ENCODE data around the gene BAZ2B. TPM values are rescaled to one million over a fixed set of nuclear protein-coding genes. Genes with fewer than 3 reads are reported as not detected.

Gene BAZ2B
- total and polyA plus RNA-seq, 9 of the 15 experiments (the other 6 are each of a cell fraction or from before 2014, with no cell fraction given), result 7.5 to 38.6 (median 19.8) TPM

GRCh38 chr2:159286709-159287441 lies 329.5 kb downstream of the BAZ2B start (continued):
- no peak; the same call in 1 of the 2 replicates for TF ChIP-seq CBX1 (IDR thresholded peaks at IDR 0.05; ENCODE audit: low read depth)
- peak; percentile 86 for TF ChIP-seq ZNF668 (CRISPR knock-in tag; IDR thresholded peaks at IDR 0.05)
- TF ChIP-seq TAF1 (IDR thresholded peaks at IDR 0.05; ENCODE audit: control insufficient read depth, extremely low read depth, insufficient read depth, low read length, severe bottlenecking), result peak; percentile 85
- TF ChIP-seq KDM4B (IDR thresholded peaks at IDR 0.05; ENCODE audit: borderline replicate concordance in 2 of 2, low read depth in 1 of 2), result peak in 1 of 2 experiments; percentile 45; a peak in 1 of 4 replicates
- no peak for TF ChIP-seq ZBTB33 (CRISPR knock-in tag; IDR thresholded peaks at IDR 0.05)
- 0 out of 2 replicates have a peak, but pooled peaks have one; percentile 35 for TF ChIP-seq ERF (CRISPR knock-in tag; IDR thresholded peaks at IDR 0.05)
- no peak for TF ChIP-seq SAP30 (IDR thresholded peaks at IDR 0.05; ENCODE audit: borderline replicate concordance, insufficient read depth, low read depth, low read length, poor library complexity, severe bottlenecking)
- TF ChIP-seq U2AF2 (optimal IDR thresholded peaks at IDR 0.05; ENCODE audit: low read depth, low read length), result no peak
- TF ChIP-seq NFIX (CRISPR knock-in tag; IDR thresholded peaks at IDR 0.05; ENCODE audit: low read depth), result no peak
- TF ChIP-seq SIN3B (IDR thresholded peaks at IDR 0.05; ENCODE audit: low read depth), result peak; percentile 15; the same call in 1 of the 2 replicates
- peak; percentile 73 for TF ChIP-seq EP400 (IDR thresholded peaks at IDR 0.05)
- TF ChIP-seq LCOR (CRISPR knock-in tag; IDR thresholded peaks at IDR 0.05), result peak; percentile 79; the same call in 1 of the 2 replicates
- 0 out of 2 replicates have a peak, but pooled peaks have one; percentile 19 for TF ChIP-seq NCOA1 (IDR thresholded peaks at IDR 0.05; ENCODE audit: low read depth)
- no peak for TF ChIP-seq SMARCB1 (IDR thresholded peaks at IDR 0.05; ENCODE audit: insufficient read length, low read depth)
- TF ChIP-seq ZNF436 (CRISPR knock-in tag; IDR thresholded peaks at IDR 0.05), result no peak
- peak; percentile 65; the same call in 1 of the 2 replicates for TF ChIP-seq MBD2 (IDR thresholded peaks at IDR 0.05; ENCODE audit: borderline replicate concordance, low read depth)
- TF ChIP-seq MNT (conservative IDR thresholded peaks at IDR 0.05), result peak; percentile 67 to 68
- TF ChIP-seq RBM14 (IDR thresholded peaks at IDR 0.05; ENCODE audit: borderline replicate concordance, insufficient read depth, low read depth, low read length), result no peak
- 0 out of 2 replicates have a peak, but pooled peaks have one; percentile 18 for TF ChIP-seq ELF4 (CRISPR knock-in tag; IDR thresholded peaks at IDR 0.05)
- peak; percentile 89; the same call in 1 of the 2 replicates for TF ChIP-seq NR4A1 (CRISPR knock-in tag; IDR thresholded peaks at IDR 0.05)
- peak; percentile 78; the same call in 1 of the 2 replicates for TF ChIP-seq NR4A1 (tag; IDR thresholded peaks at IDR 0.05)
- peak; percentile 86 for TF ChIP-seq PHF20 (IDR thresholded peaks at IDR 0.05; ENCODE audit: partially characterized antibody)

Measured in K562 (cell line).